ENCODE measurements around the gene CFAP157. TPM values are rescaled to one million over a fixed set of nuclear protein-coding genes. Genes with fewer than 3 reads are reported as not detected.

The CFAP157 gene
- total RNA-seq, 1 experiment from 2014 or later = 0.22 TPM

DNA sequence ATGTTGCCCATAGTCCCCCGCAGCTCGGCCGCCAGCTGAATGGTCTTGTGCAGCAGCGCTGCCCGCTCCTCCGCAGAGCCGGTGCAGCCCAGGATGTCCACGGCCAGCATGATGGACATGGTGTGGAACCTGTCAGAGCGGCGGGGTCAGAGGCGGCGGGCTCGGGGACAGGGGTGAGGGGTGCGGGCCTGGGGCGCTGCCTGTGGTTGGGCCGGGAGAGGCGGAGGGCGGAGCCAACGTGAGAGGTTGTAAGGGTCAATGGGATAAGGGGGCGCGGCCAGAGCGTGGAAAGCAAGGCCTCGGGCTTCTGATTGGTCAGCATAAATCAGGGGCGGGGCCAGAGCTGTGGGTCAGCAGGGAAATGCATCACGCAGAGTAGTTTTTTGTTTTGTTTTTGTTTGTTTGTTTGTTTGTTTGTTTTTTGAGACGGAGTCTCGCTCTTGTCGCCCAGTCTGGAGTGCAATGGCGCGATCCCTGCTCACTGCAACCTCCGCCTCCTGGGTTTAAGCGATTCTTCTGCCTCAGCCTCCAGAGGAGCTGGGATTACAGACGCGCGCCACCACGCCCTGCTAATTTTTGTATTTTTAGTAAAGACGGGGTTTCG, 35.1 kb downstream of the CFAP157 start:
- Histone ChIP-seq H3K27ac (ENCODE audit: low read depth, low read length) (no peak overlapping the region), H2AFZ (ENCODE audit: low read depth, low read length, poor library complexity, severe bottlenecking) (no peak overlapping the region), H3K9ac (ENCODE audit: low read length) (no peak overlapping the region), H4K20me1 (ENCODE audit: insufficient read depth) (no peaks in the 10 kb centered on the region), H3K36me3 (ENCODE audit: control insufficient read depth in 1 of 2, insufficient read depth in 2 of 2, low read length in 2 of 2) (no peaks in the 10 kb centered on the region), H3K4me1 (ENCODE audit: control insufficient read depth in 1 of 2, insufficient read depth in 2 of 2, low read length in 2 of 2) (peaks cover 14 to 28% of the 10 kb centered on the region in 2 experiments), H3K79me2 (ENCODE audit: insufficient read depth, low read length) (no peaks in the 10 kb centered on the region), H3K9me3 (ENCODE audit: control insufficient read depth in 1 of 2, insufficient read depth in 1 of 2, low read depth in 1 of 2, low read length in 2 of 2) (no peaks in the 10 kb centered on the region), H3K4me2 (ENCODE audit: low read length) (0 out of 2 replicates have a peak overlapping the region, but pooled peaks have one; percentile 73), H3K9me2 (ENCODE audit: insufficient read depth) (no peaks in the 10 kb centered on the region), H3K4me3 (replicated peaks in 1 of 2; ENCODE audit: low read depth in 1 of 2, low read length in 2 of 2) (no peak overlapping the region), H3K27me3 (ENCODE audit: insufficient read depth, low read length) (no peaks in the 10 kb centered on the region)
- CTCF ChIA-PET = no interaction called here
- POLR2A ChIA-PET = no interaction called here
- no TSS peak for BruUV-seq (replicated peaks)
- ATAC-seq (peak; percentile 57), DNase-seq (ENCODE audit: low read depth, low spot score) (peak; percentile 18)
- intact Hi-C loops (cut with micrococcal nuclease) = no loop called here
- RAD21 ChIA-PET (ENCODE audit: low non-redundant PET in 1 of 2, low total read pairs in 2 of 2, uncharacterized antibody in 2 of 2, unreplicated experiment in 2 of 2) = no interaction called here
- TF ChIP-seq ZFX (IDR thresholded peaks at IDR 0.05) (no peak), TCF7L2 (IDR thresholded peaks at IDR 0.05; ENCODE audit: borderline replicate concordance, extremely low read depth, insufficient read depth, insufficient read length) (no peak), POLR2AphosphoS5 (IDR thresholded peaks at IDR 0.05; ENCODE audit: low read depth, low read length) (no peak), SRF (IDR thresholded peaks at IDR 0.05; ENCODE audit: low read depth) (no peak), CBX3 (IDR thresholded peaks at IDR 0.05; ENCODE audit: low read depth) (no peak), FOSL1 (IDR thresholded peaks at IDR 0.05; ENCODE audit: low read depth) (no peak), EZH2phosphoT487 (IDR thresholded peaks at IDR 0.05; ENCODE audit: borderline replicate concordance) (no peak), SIN3A (IDR thresholded peaks at IDR 0.05; ENCODE audit: low read depth) (no peak), ZNF274 (IDR thresholded peaks at IDR 0.05; ENCODE audit: low read depth, low read length) (no peak), RAD21 (IDR thresholded peaks at IDR 0.05; ENCODE audit: low read depth) (no peak), ATF3 (IDR thresholded peaks at IDR 0.05) (no peak)
- TF ChIP-seq, protein P1, sequence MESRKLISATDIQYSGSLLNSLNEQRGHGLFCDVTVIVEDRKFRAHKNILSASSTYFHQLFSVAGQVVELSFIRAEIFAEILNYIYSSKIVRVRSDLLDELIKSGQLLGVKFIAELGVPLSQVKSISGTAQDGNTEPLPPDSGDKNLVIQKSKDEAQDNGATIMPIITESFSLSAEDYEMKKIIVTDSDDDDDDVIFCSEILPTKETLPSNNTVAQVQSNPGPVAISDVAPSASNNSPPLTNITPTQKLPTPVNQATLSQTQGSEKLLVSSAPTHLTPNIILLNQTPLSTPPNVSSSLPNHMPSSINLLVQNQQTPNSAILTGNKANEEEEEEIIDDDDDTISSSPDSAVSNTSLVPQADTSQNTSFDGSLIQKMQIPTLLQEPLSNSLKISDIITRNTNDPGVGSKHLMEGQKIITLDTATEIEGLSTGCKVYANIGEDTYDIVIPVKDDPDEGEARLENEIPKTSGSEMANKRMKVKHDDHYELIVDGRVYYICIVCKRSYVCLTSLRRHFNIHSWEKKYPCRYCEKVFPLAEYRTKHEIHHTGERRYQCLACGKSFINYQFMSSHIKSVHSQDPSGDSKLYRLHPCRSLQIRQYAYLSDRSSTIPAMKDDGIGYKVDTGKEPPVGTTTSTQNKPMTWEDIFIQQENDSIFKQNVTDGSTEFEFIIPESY (IDR thresholded peaks at IDR 0.05; ENCODE audit: extremely low read depth, insufficient replicate concordance, low read length) = no peak
